Activated CD4-positive, CD25-positive, alpha-beta regulatory T cell treated with anti-CD3 and anti-CD28 coated beads, Interleukin-2, amount 50 U/mL, for 16 hours (primary cell): ENCODE data around the gene VCP.
"Not testable (repeated sequence)": the region's sequence is repeated elsewhere in the genome, so short reads cannot be mapped to it uniquely, and the experiment has no call there.

ENCODE experiments used
- DNase-seq: peaks from one replicate; pipeline ENCODE4 v3.0.0-alpha.2; 2020; ENCODE audit warnings: low read depth, low spot score

Gene VCP

DNA sequence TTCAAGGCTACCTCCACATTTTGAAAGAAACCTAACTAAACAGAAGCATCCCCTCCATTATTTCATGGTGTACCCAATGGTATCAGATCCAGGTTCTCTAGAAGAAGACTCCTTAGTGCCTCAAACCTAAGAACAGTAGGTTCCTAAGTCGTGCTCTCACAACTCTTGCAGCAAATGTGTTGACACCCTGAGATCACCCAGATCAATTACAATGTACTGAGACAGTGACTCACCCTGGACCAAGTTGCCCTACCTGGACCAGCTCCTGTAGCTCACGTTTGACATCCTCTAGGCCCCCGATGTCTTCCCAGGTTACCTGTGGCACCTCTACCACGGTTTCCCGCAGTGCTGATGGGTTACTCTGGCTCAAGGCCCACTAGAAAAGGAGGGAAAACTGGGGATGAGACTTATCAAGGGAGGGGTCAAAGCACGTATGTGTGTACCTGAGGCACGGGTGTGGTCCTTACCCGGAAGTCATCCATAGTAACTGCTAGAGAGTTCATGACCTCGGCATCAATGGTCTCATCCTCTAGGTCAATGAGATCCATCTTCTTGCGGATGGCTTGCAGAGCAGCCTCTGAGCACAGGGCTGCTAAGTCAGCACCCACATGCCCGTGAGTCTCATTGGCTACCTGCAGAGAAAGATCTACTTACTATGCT is 11.7 kb downstream of the VCP start:
- DNase-seq = no peak

DNA sequence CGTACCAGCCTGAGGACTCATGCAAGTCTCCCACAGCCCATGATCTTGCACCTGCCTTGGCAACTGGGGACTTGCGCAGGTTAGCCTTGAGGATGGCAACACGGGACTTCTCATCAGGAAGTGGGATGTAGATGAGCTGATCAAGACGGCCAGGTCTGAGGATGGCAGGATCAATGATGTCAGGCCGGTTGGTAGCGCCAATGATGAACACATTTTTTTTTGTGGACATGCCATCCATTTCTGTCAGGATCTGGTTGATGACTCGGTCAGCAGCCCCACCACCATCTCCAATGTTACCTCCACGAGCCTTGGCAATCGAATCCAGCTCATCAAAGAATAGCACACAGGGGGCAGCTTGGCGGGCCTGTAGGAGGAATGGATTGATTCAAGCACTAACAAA is 13.0 kb downstream of the VCP start:
- no peak for DNase-seq

DNA sequence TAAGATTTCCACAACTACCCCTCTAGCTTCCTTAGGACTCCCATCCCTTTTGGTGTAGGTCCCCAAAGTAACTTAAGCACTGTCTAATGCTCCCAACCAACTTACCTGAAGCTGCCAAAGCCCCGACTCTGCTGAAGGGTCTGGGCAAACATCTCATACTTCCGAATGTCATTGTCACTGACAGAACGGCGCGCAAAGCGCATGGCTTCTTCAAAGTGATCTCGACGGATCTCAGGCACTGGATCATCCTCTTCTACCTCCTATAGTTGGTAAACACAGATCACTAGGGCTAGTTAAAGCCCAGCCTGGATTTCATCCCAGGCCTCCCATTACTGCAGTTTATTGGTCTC is 15.2 kb downstream of the VCP start:
- DNase-seq = no peak

DNA sequence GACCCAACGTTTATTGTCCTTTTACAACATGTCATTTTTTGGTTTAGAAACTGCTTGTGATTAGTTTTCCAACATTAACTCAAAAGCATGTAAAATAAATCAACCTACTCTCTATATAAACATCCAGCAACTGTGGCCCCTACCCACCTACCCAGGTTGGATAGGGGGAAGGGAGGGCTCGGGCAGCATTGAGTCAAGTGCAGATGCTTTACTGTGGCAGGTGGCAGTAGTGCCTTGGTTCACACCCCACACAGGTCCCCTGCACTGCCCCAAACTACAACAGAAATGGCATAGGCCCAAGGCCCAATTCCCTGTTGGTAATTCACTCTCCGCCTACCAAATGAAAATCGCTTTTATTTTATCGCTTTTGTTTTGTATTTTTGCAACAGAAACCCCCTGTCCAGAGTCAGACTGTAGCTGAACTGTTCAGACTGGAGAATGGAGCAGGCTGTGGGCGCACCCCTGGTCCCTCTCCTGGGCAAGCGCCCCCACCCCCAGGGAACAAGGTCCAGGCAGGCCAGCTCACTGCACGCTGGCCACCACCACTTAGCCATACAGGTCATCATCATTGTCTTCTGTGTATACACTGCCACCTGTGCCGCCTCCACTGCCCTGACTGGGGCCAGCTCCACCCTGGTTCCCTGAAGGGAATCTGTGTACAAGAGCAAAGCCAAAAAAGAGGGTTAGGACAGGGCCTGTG is 15.7 kb downstream of the VCP start:
- DNase-seq = no peak

DNA sequence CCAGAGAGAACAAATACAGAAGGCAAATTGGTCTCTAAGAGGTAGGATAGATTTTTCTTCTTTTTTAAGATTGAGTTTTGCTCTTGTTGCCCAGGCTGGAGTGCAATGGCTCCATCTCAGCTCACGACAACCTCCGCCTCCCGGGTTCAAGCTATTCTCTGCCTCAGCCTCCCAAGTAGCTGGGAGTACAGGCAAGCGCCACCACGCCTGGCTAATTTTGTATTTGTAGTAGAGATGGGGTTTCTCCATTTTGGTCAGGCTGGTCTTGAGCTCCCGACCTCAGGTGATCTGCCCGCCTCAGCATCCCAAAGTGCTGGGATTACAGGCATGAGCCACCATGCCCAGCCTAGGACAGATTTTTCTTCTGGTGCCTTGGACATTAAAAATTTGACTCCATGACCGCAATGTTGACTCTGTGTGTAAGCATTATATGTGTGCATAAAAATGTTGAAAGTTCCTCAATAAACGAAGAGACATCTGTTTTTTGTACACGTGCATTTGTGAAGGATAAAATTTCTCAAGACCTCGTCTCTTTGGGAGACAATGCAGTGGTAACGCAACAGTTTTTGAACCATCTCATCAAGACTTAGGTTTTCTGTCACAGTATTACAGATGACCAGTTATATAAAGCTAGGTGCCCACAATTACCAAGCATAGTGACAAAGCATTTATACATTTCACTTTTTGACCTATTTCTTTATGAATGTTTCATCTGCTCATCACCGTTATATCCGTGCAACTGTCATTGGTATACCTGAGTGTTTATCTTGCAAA is 17.4 kb downstream of the VCP start:
- DNase-seq = no peak

DNA sequence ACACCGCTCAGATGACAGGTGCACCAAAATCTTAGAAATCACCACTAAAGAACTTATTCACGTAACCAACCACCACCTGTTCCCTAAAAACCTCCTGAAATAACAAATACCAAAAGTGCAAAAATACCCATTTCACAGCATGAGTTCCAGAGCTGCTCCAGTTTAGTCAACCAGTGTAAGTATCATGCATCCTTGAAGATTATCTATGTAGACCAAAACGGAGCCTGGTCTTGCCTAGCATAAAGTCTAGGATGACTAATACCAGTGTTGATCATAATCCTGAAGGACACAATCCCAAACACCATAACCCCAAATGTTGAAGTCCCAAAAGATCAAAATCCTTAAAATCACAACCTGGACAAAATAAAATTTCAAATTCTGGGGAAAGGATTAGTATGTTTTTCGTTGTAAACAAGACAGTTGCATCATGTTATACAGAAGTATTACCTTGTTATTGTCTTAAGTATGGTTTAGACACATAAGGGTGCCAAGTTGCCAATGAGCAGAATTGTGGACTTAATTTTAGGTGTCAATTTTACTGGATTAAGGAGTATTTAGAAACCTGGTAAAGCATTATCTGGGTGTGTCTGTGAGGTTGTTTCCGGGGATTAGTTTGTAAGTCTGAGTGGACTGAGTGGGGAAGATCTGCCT is 18.1 kb downstream of the VCP start:
- DNase-seq = no peak

DNA sequence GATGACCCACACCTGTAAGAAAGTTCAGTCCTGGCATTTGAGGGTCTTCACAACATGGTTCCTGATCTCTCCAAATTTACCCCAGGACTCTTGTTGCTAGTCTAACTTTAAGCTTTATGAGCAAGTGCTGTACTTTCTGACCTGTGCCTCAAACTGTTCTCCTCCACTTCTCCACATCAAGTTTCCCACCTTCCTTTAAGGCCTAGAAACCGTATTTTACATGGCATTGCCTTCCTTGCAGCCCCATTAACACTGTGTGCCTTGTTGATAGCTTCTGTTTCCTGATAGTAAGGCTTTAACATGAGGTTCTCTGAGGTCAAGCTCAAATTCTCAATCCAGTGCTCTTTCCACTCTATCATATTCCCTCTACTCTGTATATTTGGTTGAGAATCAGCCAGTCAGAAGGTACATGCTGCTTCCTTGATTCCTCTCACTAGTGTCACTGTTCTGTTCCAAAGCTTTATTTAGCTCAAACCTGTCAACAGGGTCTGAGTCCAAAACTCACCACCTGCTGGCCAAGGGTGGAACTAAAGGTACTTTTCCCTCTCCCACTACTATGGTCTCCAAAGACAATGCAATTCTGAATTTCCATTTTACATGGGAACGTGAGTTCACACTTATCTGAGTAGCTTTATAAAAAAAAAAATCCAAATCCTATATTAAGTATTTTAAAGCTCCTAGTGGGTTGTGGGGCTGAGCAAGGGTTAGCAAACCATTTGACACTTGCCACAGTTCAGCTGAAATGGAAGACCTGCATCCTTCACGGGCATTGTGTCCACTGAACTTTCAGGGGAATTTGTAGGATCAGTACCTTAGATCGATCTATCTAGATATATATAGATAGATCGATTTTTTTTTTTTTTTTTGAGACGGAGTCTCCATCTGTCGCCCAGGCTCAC is 21.1 kb downstream of the VCP start:
- DNase-seq = peak; percentile 15

DNA sequence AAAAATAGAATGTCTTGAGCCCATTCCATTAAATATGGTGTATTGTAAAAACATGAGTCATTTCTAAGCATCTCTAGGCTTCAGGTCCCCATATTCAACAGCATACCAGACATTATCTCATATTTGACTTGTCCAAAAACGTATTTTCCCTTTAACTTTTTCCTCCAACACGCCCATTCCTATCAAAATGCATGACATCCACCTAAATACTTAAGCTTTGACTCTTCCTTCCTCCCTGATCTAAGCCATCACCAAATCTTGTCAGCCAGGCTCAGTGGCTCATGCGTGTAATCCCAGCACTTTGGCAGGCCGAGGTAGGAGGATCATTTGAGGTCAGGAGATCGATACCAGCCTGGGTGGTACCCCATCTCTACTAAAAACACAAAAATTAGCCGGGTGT is 23.9 kb downstream of the VCP start:
- no peak for DNase-seq

DNA sequence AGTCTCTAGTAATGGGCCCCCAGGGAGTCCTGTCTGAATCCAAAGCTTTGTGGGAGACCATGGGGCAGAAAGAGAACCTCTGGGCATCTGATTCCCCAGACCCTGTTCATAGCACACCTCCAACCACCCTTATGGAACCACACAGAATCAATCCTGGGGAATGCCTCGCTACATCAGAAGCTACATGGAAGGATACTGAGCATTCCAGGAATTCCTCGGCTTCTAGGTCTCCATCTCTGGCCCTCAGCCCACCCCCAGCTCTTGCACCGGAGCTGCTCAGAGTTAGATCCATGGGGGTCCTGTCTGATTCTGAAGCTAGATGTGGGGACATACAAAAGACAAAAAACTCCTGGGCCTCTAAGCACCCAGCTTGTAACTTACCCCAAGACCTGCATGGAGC is 28.4 kb downstream of the VCP start:
- no peak for DNase-seq

DNA sequence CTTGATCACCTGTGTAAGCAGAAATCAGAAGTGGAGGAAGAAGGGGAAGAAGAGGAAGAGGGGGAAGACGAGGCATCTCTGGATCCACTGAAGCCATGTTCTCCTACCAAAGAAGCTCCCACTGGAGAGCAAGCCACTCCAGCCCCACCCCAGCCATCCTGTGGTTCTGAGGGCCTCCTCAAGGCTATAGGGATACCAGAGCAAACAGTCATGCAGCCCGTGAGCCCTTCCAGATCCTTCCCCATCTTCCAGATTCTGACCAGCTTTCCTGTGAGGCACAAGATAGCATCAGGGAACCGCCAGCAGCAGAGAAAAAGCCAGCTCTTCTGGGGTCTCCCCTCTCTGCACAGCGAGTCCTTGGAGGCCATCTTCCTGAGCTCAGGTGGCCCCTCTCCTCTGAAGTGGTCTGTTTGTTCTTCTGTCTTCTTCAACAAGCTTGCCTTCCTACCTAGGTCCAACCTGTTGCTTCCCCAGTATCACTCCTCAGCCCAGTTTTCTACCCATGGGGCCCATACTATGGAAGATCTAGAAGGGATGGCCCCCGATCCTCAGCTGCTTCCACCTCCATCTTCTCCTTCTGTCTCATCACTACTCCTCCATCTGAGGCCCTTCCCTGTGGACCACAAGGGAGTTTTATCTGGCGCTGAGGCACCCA is 29.4 kb downstream of the VCP start:
- DNase-seq = no peak

DNA sequence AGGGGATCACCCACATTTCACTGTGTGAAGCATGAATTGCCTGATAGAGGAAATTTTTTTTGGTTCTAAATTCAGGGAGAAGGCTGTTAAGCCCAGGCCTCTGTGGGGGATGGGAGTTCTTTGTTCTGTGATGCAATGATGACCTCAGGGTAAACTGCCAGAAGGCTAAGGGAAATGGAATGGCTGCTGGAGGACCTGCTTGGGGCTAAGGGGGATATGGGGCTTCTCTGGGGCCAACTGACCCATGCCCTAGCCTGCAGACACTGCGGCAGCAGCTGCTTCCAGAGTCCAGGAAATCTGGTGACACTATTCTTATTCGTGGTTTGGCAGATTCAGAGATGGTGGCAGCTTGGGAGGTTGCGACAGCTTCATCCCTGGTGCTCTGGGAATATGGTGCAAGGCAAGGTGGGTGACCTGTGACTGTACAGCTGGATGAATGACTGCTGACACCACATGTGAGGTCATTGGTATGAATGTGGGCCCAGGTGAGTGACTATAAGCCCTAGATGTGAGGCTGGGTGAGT is 30.3 kb downstream of the VCP start:
- DNase-seq = no peak

DNA sequence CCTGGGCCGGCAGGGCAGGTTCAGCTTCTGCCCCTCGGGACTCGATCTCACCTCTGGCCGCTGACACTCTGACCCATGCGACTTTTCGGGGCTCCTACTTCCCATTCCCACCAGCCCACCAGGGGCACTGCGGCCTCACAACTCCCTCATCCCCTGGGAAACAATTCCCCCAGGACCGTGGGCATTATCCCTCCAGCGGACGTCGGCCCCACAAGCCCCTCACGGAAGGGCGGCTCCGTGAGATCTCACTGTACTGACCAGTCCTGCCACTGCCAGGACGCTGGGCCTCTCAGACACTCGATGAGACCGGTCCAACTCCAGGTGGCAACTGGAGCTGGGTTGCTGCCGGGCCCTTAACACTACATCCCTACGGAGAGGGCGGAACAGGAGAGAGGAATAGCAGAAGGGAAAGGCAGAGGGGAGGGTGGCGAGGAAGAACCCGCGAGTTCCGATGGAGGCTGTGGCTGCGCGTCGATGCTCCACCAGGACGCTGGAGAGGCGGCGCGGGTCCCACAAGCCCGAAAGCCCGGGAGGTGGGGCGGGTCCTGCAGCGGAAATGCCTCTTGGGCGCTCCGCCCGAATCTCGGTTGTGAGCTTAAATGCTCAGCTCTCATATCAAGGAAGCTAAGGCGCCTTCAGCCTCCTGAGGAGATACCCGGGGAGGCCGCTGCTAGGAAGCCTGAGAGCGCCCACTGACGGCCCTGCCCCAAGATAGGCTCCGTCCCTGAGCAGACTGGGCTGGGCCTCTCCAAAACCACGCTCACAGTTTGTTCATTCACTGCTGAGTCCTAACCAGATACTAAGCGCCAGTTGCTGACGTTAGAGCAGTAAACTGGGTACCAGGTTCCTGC is 36.3 kb downstream of the VCP start:
- DNase-seq = no peak

DNA sequence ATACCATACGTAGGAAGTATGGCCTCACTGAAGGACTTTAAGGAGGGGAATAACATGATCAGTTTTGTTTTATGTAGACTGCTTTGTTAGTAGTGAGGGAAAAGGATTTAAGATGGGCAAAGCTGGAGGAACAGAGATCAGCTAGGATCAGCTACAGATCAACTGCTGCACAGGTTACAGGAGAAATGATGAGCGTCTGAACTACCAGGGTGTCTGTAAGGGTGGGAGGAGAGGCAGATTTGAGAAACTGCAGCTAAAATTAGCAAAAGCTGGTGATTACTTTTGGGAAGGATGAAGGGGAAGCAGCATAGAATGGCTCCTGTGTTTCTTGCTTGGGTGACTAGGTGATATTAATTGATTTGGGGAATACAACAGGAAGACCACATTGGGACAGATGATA is 39.3 kb downstream of the VCP start:
- DNase-seq = no peak

DNA sequence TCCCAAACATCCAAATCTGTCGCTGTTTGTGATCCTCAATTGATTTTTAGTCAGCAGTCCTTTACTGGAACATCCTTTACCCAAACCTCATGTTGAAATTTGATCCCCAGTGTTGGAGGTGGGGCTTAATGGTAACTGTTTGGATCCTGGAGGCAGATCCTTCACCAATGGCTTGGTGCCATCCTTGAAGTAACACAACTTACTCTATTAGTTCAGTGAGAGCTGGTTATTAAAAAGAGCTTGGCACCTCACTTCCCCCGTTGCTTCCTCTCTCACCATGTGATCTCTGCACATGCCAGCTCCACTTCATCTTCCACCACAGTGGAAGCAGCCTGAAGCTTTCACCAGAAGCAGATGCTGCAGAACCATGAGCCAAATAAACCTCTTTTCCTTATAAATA is 42.6 kb downstream of the VCP start:
- no peak for DNase-seq

DNA sequence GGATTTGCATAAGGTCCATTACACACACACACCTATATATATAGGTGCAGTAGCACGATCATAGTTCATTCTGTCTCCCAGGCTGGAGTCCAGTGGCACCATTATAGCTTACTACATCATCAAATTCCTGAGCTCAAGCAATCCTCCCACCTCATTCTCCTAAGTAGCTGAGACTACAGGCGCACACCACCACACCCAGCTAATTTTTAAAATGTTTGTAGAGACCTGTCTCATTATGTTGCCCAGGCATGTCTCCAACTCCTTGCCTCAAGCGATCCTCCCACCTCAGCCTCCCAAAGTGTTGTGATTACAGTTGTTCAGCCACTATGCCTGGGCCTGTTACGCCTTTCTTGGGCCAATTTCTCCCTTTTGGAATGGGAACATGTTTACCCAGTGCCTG is 43.2 kb downstream of the VCP start:
- DNase-seq = no peak

DNA sequence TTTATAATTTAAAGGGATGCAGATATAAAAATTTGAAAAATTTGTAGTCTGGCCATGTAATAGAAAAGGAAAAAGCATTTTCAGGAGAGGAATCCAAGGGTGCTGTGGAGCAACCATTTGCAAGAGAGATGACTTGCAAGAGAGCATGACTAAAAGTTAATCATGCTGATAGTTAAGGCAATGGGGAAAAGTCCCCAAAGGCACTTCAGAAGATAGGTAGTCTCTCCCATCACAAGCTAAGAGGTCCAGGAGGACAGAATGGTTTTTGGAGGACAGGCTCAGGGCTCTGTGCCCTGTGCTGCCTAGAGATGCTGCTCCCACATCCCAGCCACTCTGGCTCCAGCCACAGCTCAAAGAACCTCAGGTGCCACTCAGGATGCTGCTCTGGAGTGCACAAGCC is 44.1 kb downstream of the VCP start:
- no peak for DNase-seq

DNA sequence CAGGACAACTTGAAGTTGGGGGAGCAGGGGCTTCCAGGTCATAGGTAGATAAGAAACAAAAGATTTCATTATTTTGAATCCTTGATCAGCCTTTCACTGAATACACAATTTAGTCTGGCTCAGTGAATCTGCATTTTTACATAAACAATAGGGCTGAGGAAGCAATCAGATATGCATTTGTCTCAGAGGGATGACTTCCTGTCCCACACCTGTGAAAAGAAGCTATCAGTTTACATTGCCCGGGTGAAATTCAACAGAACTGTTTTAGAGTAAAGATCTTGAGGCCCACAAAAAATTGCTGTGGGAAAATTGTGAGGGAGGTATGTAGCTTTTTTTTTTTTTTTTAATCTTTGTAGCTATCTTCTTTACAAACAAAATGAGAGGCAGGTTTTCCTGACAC is 44.6 kb downstream of the VCP start:
- no peak for DNase-seq

DNA sequence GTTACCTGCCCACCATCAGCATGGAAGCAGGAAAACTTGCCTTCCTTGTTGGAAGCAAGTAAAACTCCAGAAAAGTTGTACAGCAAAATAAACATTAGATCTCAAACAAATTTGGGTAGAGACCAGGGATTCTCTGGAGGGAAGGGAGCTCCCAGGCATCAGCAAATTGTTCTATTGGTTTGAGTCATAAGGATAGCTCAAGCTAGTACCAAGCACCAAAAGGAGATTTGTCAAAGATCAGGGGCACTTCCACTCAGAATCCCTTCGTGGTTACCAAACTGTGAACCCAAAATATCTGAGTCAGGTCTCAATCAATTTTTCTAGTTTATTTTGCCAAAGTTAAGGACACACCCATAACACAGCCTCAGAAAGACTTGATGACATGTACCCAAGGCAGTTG is 45.1 kb downstream of the VCP start:
- no peak for DNase-seq

DNA sequence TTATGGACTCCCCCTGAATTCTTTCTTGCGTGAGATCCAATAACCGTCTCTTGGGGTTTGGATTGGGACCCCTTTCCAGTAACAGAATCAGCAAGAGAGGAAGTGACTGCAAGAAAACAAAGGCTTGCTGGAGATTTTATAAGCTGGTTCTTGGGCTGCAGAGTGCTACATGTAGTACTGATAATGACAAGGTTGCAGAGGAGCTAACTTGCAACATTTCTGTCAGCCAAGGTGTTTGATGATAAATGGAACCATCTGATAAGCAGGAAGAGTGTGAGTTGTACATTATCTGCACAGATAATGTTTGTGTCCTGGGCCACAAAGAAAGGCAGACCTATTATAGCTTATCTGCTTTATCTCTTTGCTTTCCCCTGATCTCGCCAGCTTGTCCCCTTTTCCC is 45.8 kb downstream of the VCP start:
- no peak for DNase-seq

DNA sequence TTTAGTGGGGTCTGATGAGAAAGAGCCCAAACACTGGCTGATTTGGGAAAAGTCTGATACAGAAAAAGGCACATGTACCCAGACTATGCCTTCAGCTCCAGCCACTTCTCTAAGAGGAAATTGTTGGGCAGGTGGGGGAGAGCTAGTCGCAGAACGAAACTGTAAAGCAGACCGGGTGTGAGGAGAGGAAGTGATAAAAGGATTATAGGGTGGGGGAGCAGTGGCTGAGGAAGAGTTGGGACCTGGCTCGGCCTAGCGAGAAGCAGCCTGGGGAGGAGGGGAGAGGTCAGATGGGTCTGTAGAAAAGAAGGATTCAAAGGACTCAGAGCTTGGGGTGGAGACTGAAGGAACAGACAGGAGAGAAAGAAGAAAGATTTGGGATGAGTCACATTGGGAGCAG is 49.0 kb downstream of the VCP start:
- DNase-seq = not testable (repeated sequence)
